ENCODE data around the gene SLAMF1. TPM values are rescaled to one million over a fixed set of nuclear protein-coding genes. Genes with fewer than 3 reads are reported as not detected.

The SLAMF1 gene
- total and polyA plus RNA-seq, 2 donors (not counting 1 experiment from before 2014, with no cell fraction given), result 20.7 to 42.3 TPM

DNA sequence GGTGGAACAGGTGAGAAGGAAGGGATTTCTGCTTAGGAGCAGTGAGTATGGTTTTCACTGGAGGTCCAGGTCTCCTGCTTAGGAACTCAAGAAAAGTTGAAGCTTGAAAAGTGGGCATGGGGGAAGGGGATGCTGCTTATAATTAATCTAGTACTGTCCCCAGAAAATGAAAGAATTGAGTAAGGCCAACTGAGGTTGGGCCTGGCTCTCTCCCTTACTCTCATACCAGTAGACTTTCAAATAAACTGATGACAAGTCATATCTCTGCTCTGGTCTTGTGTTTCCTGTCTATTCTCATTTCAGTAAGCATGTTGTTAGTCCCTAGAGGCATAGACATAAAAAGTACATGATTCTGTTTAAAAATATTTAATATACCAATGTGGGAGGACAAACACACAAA is 38.4 kb upstream of the SLAMF1 start:
- Histone ChIP-seq H4K20me1 (ENCODE audit: control insufficient read depth, insufficient read depth, low read length, poor library complexity, severe bottlenecking) (peaks cover 32% of the 10 kb centered on the region), H3K4me2 (replicated peaks; ENCODE audit: low read depth, low read length, poor library complexity, severe bottlenecking) (peak overlapping the region; percentile 7), H3K9me3 (ENCODE audit: control extremely low read depth in 1 of 3, control insufficient read depth in 2 of 3, insufficient read depth in 1 of 3, low read length in 2 of 3) (no peaks in the 10 kb centered on the region), H3K27me3 (replicated peaks in 1 of 4; ENCODE audit: control extremely low read depth in 1 of 4, control insufficient read depth in 3 of 4, insufficient read depth in 4 of 4, low read length in 3 of 4) (no peaks in the 10 kb centered on the region), H3K4me3 (ENCODE audit: control extremely low read depth in 1 of 5, extremely low read depth in 1 of 5, insufficient read depth in 1 of 5, low read depth in 2 of 5, low read length in 4 of 5) (no peak overlapping the region), H3K79me2 (ENCODE audit: control insufficient read depth, insufficient read depth, low read length) (peaks cover 96% of the 10 kb centered on the region), H3K27ac (ENCODE audit: low read length in 2 of 2) (peak overlapping the region in 1 of 2 donors; percentile 82), H2AFZ (ENCODE audit: insufficient read depth, low read depth, low read length, poor library complexity, severe bottlenecking) (no peak overlapping the region), H3K4me1 (ENCODE audit: control insufficient read depth in 2 of 2, insufficient read depth in 2 of 2, low read length in 2 of 2) (peaks cover 40 to 50% of the 10 kb centered on the region in 2 donors), H3K36me3 (replicated peaks in 1 of 2; ENCODE audit: control extremely low read depth in 1 of 2, control insufficient read depth in 1 of 2, extremely low read depth in 1 of 2, insufficient read depth in 2 of 2, low read length in 1 of 2) (peaks cover 5 to 59% of the 10 kb centered on the region in 2 experiments), H3K9ac (ENCODE audit: low read length) (no peak overlapping the region)
- intact Hi-C loops (cut with micrococcal nuclease), result no loop called here
- ChIA-PET POLR2A (no interaction called here), CTCF (interaction anchor here (0.6 to 7.4 kb wide), 8 partner anchors 10 to 267 kb away, joined by 3 to 62 read pairs (median 5); partner anchors contain the start of gene CD48)
- no peak for TF ChIP-seq EZH2 (IDR thresholded peaks at IDR 0.05; ENCODE audit: borderline replicate concordance, insufficient read depth, low read depth, low read length, poor library complexity, severe bottlenecking)
- TF ChIP-seq, protein P1, sequence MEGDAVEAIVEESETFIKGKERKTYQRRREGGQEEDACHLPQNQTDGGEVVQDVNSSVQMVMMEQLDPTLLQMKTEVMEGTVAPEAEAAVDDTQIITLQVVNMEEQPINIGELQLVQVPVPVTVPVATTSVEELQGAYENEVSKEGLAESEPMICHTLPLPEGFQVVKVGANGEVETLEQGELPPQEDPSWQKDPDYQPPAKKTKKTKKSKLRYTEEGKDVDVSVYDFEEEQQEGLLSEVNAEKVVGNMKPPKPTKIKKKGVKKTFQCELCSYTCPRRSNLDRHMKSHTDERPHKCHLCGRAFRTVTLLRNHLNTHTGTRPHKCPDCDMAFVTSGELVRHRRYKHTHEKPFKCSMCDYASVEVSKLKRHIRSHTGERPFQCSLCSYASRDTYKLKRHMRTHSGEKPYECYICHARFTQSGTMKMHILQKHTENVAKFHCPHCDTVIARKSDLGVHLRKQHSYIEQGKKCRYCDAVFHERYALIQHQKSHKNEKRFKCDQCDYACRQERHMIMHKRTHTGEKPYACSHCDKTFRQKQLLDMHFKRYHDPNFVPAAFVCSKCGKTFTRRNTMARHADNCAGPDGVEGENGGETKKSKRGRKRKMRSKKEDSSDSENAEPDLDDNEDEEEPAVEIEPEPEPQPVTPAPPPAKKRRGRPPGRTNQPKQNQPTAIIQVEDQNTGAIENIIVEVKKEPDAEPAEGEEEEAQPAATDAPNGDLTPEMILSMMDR (IDR thresholded peaks at IDR 0.05), result no peak
- DNase-seq (no peak), ATAC-seq (ENCODE audit: low read depth) (no peak)
- Mint-ChIP-seq H3K27ac (peak overlapping the region; percentile 83), H3K4me1 (peaks cover 77% of the 10 kb centered on the region), H3K27me3 (no peaks in the 10 kb centered on the region), H3K4me3 (peak overlapping the region; percentile 50), H3K9me3 (ENCODE audit: insufficient read depth) (peaks cover 5% of the 10 kb centered on the region)

DNA sequence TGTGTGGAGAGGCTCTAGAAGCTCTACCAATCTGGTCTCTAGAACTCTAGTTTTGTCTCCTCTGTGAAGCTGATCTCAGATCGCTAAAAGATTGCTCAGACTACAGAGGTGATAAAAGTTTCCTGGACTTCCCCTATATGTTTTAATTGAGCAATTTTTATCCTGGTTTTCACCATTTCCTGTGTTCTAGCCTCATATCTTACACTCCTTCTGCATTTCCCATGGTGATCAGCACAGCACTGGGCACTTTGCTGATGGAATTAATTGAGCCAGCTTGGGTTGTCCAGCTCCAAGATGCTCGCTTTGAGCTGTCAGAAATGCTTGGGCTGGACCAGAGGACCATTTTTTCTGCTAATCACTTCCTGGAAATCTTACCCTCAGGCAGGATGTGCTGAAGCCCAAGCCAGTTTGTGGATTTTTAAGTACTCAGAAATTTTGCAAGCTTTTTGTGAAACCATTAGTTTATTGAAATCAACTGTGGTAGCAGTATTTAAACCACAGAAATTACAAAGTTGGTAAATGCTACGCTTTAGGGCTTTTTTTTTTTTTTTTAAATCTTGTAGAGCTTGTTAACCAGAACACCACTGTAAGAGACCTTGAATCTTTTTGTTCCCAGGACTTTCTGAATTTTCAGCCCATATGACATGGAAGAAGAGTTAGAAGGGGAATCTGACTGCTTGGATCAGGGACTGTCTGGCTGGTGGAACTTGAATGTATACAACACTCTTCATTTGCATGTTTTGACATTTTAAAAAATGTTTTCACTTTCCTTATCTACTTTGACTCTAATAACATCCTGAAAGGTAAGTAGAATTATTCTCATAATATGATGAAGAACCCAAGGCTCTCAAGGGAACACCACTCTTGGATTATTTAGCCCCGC is 36.4 kb upstream of the SLAMF1 start:
- intact Hi-C loops (cut with micrococcal nuclease), result no loop called here
- peaks cover 26% of the 10 kb centered on the region for H4K20me1 ChIP-seq (ENCODE audit: control insufficient read depth, insufficient read depth, low read length, poor library complexity, severe bottlenecking)
- WGBS (ENCODE audit: insufficient coverage), result 100% methylated on average over 1 of the region's 4 CpGs
- ATAC-seq (ENCODE audit: low read depth), result peak; percentile 34
- TF ChIP-seq, protein P1 (IDR thresholded peaks at IDR 0.05), result no peak
- no peak for TF ChIP-seq EZH2 (IDR thresholded peaks at IDR 0.05; ENCODE audit: borderline replicate concordance, insufficient read depth, low read depth, low read length, poor library complexity, severe bottlenecking)
- H3K27me3 ChIP-seq (replicated peaks in 1 of 4; ENCODE audit: control extremely low read depth in 1 of 4, control insufficient read depth in 3 of 4, insufficient read depth in 4 of 4, low read length in 3 of 4), result no peaks in the 10 kb centered on the region
- H3K4me3 Mint-ChIP-seq, result peak overlapping the region; percentile 35
- DNase-seq, result peak; percentile 30
- CTCF ChIA-PET, result interaction anchor here (0.5 to 7.7 kb wide), 25 partner anchors 8 to 458 kb away, joined by 3 to 123 read pairs (median 4); partner anchors contain the start of genes CD48, ITLN2 and LY9
- H3K4me2 ChIP-seq (replicated peaks; ENCODE audit: low read depth, low read length, poor library complexity, severe bottlenecking), result peak overlapping the region; percentile 38
- no peaks in the 10 kb centered on the region for H3K9me3 ChIP-seq (ENCODE audit: control extremely low read depth in 1 of 3, control insufficient read depth in 2 of 3, insufficient read depth in 1 of 3, low read length in 2 of 3)
- POLR2A ChIA-PET, result interaction anchor here (0.6 to 1.2 kb wide), 2 partner anchors 32 to 58 kb away, joined by 3 read pairs; no protein-coding TSS in a partner anchor
- no peak overlapping the region for H2AFZ ChIP-seq (ENCODE audit: insufficient read depth, low read depth, low read length, poor library complexity, severe bottlenecking)
- H3K4me1 Mint-ChIP-seq, result peaks cover 61% of the 10 kb centered on the region
- peaks cover 40 to 48% of the 10 kb centered on the region in 2 donors for H3K4me1 ChIP-seq (ENCODE audit: control insufficient read depth in 2 of 2, insufficient read depth in 2 of 2, low read length in 2 of 2)
- H3K4me3 ChIP-seq (ENCODE audit: control extremely low read depth in 1 of 5, extremely low read depth in 1 of 5, insufficient read depth in 1 of 5, low read depth in 2 of 5, low read length in 4 of 5), result no peak overlapping the region
- peaks cover 5% of the 10 kb centered on the region for H3K9me3 Mint-ChIP-seq (ENCODE audit: insufficient read depth)
- H3K27me3 Mint-ChIP-seq, result no peaks in the 10 kb centered on the region
- peaks cover 86% of the 10 kb centered on the region for H3K79me2 ChIP-seq (ENCODE audit: control insufficient read depth, insufficient read depth, low read length)
- peak overlapping the region; percentile 45 to 82 for H3K27ac ChIP-seq (ENCODE audit: low read length in 2 of 2)
- H3K36me3 ChIP-seq (replicated peaks in 1 of 2; ENCODE audit: control extremely low read depth in 1 of 2, control insufficient read depth in 1 of 2, extremely low read depth in 1 of 2, insufficient read depth in 2 of 2, low read length in 1 of 2), result peaks cover 5 to 77% of the 10 kb centered on the region in 2 experiments
- H3K9ac ChIP-seq (ENCODE audit: low read length), result no peak overlapping the region
- peak overlapping the region; percentile 72 for H3K27ac Mint-ChIP-seq
